HG03432 (cell line): Measurements from ENCODE around the gene IQCM.

Experiments used
- ATAC-seq: cut with Tn5 transposase; IDR thresholded peaks from one replicate; pipeline ENCODE4 v1.9.1; 2021; ENCODE audit warnings: mild to moderate bottlenecking, moderate library complexity; ENCODE audit not compliant: unreplicated experiment

The IQCM gene

DNA sequence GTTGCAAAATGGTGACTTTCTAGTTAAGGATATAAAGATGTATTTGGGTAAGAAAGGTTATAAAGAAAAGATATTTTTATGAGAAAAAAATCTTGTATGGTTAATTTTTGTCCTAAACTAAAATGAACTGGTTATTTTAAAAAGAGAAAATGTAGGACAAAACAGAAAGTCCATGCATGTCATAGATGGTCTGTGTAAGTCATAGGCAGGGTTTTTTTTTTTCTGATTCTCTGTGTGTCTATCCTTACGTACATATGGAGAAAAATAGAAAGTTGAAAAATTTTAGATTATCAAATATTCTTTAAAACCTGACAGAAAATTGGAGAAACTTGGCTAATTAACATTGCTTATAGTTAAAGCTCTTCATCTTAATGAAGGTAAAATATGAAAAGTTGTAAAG is 493.4 kb downstream of the IQCM start:
- no peak for ATAC-seq

DNA sequence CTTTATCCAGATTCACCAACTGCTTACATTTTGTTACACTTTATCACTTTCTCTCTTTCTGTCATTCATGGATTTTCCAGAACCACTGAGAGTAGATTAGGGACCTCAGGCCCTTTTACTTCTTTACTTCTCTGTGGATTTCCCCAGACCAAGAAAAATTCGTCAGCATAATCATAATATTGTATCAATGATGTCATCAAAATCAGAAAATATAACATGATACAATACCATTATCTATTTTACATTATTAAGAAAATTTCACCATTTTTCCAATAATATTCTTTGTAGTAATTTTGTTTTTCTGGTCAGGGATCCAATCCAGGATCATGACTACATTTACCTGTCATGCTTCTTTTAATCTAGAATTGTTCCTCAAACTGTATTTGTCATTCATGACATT is 494.2 kb downstream of the IQCM start:
- ATAC-seq: no peak

- ATAC-seq: no peak
Measured at GRCh38 chr4:149311076-149311475, 504.6 kb downstream of the IQCM start.

DNA sequence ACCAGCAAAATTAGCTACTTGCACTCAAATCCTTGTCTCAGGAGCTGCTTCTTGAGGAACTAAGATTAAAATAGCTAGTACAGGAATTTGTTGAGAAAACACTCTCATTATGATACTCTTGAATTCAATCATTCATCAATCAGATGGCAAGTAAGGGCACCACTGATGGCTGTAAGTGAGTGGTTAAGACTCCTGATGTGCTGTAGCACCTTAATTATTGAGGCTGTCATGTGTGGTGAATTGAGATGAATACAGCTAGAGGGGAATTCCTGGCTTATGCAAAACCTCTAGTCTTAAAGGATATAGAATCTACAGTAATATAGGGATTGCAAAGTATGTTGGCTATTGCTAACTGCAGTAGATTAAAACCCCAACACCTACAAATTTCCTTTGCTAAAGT is 509.1 kb downstream of the IQCM start:
- peak; percentile 59 for ATAC-seq
